Jurkat, Clone E6-1 (cell line): Measurements from ENCODE around the gene SH3RF3.

Experiments used
- DNase-seq: peaks from one replicate; pipeline ENCODE4 v3.0.0-alpha.2; 2011; ENCODE audit warnings: low read depth, low spot score
- H3K4me3 ChIP-seq: 2 replicates; pipeline ENCODE4 v1.5.1; 2011; ENCODE audit warnings: mild to moderate bottlenecking, low read length, control low read depth, moderate library complexity

The SH3RF3 gene

DNA sequence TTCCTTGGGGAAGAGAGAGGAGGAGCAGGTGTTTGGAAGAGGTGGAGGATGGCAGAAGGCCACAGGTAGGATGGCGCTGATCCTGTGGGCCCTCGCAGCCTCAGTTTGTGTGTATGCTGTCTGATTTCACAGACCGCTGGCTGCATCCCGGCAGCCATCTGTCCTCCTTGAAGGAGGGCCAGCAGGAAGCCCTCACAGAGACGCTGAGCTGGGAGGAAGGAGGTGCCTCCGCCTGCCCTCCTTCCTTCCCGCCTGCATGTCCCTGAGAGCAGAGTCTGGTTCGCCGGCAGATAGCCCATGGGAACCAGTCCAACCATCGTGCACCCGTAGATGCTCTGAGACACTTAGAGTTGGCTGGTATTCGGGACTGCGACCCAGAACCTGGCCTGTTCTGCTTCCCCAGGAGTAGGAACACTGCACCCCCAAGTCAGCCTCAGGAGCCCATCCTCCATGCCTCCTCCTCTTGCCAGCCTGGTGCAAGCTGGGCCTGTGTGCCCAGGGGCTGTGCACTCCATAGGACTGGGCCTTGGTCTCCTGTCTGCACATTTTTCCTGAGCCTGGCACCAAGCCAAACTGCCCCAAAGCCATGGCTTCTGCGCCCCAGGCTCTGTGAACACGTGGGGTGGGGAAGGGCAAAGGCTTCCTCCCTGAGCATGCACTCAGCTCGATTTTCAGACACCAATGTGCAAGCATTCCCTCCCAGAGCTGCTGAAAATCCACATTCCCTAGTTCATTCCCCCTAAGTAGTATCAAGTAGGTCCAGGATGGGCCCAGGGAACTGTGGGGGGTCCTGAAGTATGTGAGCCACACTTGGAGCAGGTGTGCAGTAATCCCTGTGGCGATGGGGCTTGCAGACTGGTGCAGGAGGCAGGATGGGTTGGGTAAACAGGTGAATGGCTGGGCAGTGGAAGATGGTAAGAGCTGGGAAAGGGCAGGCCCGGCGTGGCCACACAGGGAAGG is 369.2 kb downstream of the SH3RF3 start:
- no peak overlapping the region for H3K4me3 ChIP-seq
- no peak for DNase-seq

- DNase-seq: no peak
- no peak overlapping the region for H3K4me3 ChIP-seq
Observed at GRCh38 chr2:109498906-109499305, 369.9 kb downstream of the SH3RF3 start.

DNA sequence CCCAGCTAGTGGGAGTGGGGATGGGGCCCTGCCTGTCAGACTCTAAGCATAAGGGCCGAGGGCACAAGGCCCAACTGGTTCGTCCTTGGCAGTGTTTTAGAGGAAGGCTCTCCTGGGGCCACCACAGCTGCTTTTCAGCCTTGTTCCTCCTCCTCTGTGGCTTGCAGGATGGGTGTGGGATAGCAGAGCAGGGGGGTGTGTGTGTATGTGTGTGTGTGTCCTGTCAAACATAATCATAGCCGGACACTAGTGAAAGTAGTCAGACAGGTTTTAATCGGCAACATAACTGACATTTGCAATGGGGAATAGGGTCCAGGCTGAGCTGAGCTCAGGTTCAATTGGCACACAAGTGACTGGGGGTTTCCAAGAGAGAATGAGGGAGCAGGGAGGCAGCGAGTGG is 370.6 kb downstream of the SH3RF3 start:
- DNase-seq: no peak
- no peak overlapping the region for H3K4me3 ChIP-seq

DNA sequence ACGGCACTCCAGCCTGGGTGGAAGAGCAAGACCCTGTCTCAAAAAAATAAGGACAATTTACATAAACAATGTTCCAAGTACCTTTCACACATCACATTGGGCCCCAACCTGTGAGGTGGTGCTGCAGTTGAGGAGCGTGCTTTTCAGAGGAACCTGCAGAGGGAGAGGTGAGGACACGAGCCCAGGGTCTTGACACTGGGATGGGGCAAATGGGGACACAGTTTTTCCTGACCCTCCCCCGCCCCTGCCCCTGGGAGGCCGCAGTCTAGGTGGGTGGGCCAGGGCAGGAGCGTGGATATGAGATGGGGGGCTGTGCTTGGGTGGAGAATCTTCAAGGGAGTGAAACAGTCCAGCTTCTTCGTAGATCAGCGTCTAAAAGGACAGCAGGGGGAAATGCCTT is 371.9 kb downstream of the SH3RF3 start:
- H3K4me3 ChIP-seq: no peak overlapping the region
- no peak for DNase-seq

DNA sequence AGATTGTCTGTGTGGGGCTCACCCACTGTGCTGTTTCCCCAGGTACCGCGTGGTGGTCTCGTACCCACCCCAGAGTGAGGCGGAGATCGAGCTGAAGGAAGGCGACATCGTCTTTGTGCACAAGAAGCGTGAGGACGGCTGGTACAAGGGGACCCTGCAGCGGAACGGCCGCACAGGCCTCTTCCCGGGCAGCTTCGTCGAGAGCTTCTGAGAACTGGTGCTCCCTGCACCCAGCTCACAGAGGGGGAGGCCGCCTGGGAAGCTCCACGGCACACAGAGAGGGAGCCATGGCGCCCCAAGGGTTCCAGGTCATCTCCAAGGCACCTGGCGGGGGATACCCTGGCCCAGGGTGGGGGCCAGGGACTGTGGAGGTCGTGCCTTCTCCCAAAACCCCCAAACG is 372.5 kb downstream of the SH3RF3 start:
- DNase-seq: no peak
- H3K4me3 ChIP-seq: no peak overlapping the region

DNA sequence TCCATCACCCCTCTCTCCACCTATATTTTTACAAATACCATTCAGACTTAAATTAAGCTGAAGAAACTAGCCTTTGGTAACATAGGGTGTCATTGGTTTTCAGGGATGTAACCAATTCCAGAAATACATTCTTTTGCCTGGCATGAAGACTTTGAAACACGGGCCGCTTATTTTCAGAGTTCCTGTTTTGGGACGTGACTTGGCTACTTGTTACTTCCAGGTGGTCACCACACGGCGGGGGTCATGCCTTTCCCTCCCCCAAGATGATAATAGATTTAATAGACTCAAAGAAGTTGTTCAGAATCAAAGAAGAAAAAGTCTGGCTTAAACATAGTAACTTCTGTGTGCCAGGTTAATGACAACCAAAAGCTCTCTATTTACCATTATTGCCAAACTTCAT is 374.2 kb downstream of the SH3RF3 start:
- no peak overlapping the region for H3K4me3 ChIP-seq
- no peak for DNase-seq

DNA sequence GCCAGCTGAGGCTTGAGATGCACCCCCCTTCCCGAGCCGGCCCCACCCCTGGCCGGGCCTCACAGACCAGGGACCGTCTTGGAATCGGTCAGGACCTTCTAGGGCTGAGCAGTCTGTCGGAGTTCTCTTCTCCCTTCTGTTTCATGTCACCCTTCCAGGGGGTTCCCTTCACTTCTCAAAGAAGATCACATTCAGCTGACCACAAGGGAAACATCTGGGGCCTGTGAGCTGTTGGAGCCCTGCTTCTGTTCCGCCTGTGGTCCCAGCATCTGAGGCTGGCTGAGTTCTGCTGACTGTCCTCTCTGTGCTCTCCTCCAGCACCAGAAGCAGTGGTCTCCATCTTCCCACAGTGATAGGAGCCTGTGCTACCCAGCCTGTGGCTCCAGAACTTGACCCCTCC is 378.2 kb downstream of the SH3RF3 start:
- H3K4me3 ChIP-seq: no peak overlapping the region

GRCh38 chr2:109507828-109508227 is 378.8 kb downstream of the SH3RF3 start:
- no peak for DNase-seq
- no peak overlapping the region for H3K4me3 ChIP-seq

More for the DNA sequence above, 378.2 kb downstream of the SH3RF3 start:
- DNase-seq: peak; percentile 29

GRCh38 chr2:109508556-109508955 is 379.6 kb downstream of the SH3RF3 start:
- H3K4me3 ChIP-seq: no peak overlapping the region
- no peak for DNase-seq

DNA sequence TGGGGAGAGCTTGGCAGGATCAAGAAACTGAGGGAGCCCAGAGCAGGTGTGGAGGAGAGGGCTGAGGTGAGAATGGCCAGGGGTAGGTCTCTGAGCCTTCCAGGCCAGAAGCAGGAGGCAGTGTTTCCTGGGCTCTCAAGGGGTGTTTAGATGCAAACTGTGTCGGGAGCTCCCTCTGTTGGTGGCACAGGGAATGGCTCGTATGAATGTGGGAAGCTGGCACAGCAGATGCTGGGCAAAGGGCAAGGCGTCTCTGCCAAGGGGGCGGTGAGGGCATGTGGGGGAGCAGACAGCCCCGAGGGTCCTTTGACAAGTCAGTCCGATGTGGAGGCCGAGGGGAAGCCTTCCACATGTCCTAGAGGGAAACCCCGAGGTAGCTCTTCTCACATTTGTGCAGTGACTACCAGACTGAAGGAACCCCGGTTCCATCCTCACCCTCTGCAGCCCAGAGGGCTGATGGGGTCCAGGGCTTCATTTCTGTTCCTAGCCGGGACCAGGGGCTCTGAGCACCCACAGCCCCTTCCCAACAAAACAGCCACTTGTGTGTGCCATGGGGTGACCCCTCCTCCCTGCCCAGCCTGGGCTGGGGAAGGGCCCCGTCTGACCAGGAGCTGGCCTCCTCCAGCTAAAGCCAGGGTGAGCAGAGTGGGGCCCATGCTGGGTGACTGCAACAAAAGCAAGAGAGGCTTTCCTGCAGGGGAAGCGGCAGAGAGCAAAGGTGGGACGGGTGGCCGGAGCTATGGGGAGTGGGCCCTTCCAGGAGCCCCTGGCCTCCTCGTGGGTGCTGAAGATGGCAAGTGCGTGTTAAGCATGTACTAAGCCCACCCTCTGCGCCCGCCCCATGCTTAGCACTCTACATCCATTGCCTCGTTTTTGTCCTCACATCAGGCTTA is 381.4 kb downstream of the SH3RF3 start:
- DNase-seq: peak; percentile 68

GRCh38 chr2:109511168-109511567 is 382.2 kb downstream of the SH3RF3 start:
- no peak for DNase-seq
- no peak overlapping the region for H3K4me3 ChIP-seq

More for the DNA sequence above, 381.4 kb downstream of the SH3RF3 start:
- H3K4me3 ChIP-seq: no peak overlapping the region

DNA sequence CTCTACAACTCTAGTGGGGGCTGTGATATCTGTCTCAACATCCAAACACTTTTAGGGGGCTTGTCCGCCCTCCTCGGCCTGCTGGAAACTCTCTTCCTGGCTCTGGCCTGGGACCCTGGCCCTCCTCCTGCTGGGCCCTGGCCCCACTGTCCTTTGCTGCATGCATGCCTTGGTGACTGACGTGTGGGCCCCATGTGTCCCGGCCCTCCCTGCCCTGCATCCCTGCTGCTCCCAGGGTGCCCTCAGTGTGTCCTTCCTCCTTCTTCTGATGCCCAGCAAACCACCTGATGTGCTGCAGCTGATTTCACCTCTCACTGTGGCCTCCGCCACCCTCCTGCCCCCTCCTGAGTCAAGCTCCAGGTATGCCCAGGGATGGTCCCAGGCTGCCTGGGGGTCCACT is 383.1 kb downstream of the SH3RF3 start:
- no peak overlapping the region for H3K4me3 ChIP-seq
- DNase-seq: no peak

DNA sequence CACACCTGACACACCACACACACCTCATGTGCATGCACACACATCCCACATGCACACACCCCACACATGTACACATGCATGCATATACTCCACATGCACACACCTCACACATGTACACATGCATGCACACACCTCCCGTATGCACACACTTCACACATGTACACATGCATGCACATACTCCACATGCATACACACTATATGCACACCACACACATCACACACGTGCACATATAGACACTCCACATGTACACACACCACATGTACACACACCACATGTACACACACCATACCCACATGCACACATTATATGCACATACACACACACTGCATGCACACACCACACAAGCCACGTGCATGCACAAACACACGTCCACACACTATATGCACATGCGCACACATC is 384.2 kb downstream of the SH3RF3 start:
- no peak for DNase-seq
- H3K4me3 ChIP-seq: no peak overlapping the region

GRCh38 chr2:109513749-109514588 is 385.0 kb downstream of the SH3RF3 start:
- peak; percentile 20 for DNase-seq
- H3K4me3 ChIP-seq: no peak overlapping the region

GRCh38 chr2:109514857-109515256 is 385.9 kb downstream of the SH3RF3 start:
- no peak overlapping the region for H3K4me3 ChIP-seq
- no peak for DNase-seq

- DNase-seq: no peak
- H3K4me3 ChIP-seq: no peak overlapping the region
Observed at GRCh38 chr2:109516445-109517117, 387.6 kb downstream of the SH3RF3 start.

- DNase-seq: no peak
- H3K4me3 ChIP-seq: no peak overlapping the region
Observed at GRCh38 chr2:109517118-109517889, 388.3 kb downstream of the SH3RF3 start.

- H3K4me3 ChIP-seq: no peak overlapping the region
- no peak for DNase-seq
Observed at GRCh38 chr2:109519513-109519912, 390.5 kb downstream of the SH3RF3 start.
